Effector memory CD4-positive, alpha-beta T cell (primary cell): ENCODE measurements around the gene NGF.
"Not testable (repeated sequence)": the region's sequence is repeated elsewhere in the genome, so short reads cannot be mapped to it uniquely, and the experiment has no call there.

Source experiments
- DNase-seq, 3 donors: peaks; one replicate each; pipeline ENCODE4 v3.0.0-alpha.2; 2020
- H3K27ac ChIP-seq: 2 replicates; pipeline ENCODE4 v1.7.0; 2013; ENCODE audit warnings: mild to moderate bottlenecking, low read length, moderate library complexity; ENCODE audit not compliant: insufficient read depth, poor library complexity, severe bottlenecking
- H3K27me3 ChIP-seq: replicated peaks from 2 replicates; pipeline ENCODE4 v1.7.0; 2013; ENCODE audit warnings: mild to moderate bottlenecking, low read length; ENCODE audit not compliant: insufficient read depth, control insufficient read depth, poor library complexity, severe bottlenecking
- H3K36me3 ChIP-seq: 2 replicates; pipeline ENCODE4 v1.7.0; 2013; ENCODE audit warnings: mild to moderate bottlenecking, low read length, moderate library complexity; ENCODE audit not compliant: control insufficient read depth, insufficient read depth
- H3K4me1 ChIP-seq: 2 replicates; pipeline ENCODE4 v1.7.0; 2013; ENCODE audit warnings: low read length, mild to moderate bottlenecking; ENCODE audit not compliant: control insufficient read depth, insufficient read depth, poor library complexity, severe bottlenecking
- H3K4me3 ChIP-seq: 2 replicates; pipeline ENCODE4 v1.7.0; 2013; ENCODE audit warnings: low read length, low read depth, mild to moderate bottlenecking; ENCODE audit not compliant: insufficient read depth, poor library complexity, severe bottlenecking
- H3K9me3 ChIP-seq: 2 replicates; pipeline ENCODE4 v1.7.0; 2013; ENCODE audit warnings: mild to moderate bottlenecking, low read length, moderate library complexity; ENCODE audit not compliant: control insufficient read depth

Gene NGF

DNA sequence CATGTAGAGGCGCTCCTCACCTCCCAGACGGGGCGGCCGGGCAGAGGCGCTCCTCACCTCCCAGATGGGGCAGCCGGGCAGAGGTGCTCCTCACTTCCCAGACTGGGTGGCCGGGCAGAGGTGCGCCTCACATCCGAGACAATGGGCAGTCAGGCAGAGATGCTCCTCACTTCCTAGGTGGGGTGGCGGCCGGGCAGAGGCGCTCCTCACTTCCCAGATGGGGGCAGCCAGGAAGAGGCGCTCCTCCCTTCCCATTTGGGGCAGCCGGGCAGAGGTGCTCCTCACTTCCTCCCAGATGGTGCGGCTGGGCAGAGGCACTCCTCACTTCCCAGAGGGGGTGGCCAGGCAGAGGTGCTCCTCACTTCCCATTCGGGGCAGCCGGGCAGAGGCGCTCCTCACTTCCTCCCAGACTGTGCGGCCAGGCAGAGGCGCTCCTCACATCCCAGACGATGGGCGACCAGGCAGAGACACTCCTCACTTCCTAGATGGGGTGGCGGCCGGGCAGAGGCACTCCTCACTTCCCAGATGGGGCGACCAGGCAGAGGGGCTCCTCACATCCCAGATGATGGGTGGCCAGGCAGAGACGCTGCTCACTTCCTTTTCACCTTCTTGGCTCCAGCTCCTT, 22.6 kb upstream of the NGF start:
- H3K27me3 ChIP-seq, H3K4me1 ChIP-seq, H3K27ac ChIP-seq, H3K9me3 ChIP-seq, DNase-seq, H3K4me3 ChIP-seq, H3K36me3 ChIP-seq: not testable (repeated sequence)

- not testable (repeated sequence) for H3K9me3 ChIP-seq, H3K4me3 ChIP-seq, H3K36me3 ChIP-seq, H3K27me3 ChIP-seq, H3K4me1 ChIP-seq, H3K27ac ChIP-seq, DNase-seq
These were observed 21.9 kb upstream of the NGF start for GRCh38 chr1:115359787-115360452.

DNA sequence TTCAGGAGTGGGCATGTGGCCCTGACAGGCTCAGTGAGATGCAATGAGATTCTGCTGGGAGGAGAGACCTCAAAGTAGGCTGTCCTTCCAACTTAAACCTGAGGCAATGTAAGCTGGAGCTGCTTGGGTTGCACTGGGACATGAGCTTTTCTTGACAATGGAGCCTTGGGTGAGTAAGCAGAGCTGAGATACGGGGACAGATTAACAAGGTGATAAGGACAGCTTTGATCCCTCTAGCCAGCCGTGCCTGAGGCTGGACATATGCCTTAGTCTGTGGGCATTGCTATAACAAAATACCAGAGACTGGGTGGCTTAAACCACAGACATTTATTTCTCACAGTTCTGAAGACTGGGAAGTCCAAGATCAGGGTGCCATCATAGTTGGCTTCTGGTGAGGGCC, 18.3 kb upstream of the NGF start:
- Histone ChIP-seq H3K27ac (no peak overlapping the region), H3K36me3 (no peaks in the 10 kb centered on the region), H3K4me3 (no peak overlapping the region), H3K27me3 (no peaks in the 10 kb centered on the region), H3K9me3 (no peaks in the 10 kb centered on the region), H3K4me1 (no peaks in the 10 kb centered on the region)
- no peak for DNase-seq

- Histone ChIP-seq H3K27me3 (no peaks in the 10 kb centered on the region), H3K27ac (no peak overlapping the region), H3K4me1 (no peaks in the 10 kb centered on the region), H3K4me3 (no peak overlapping the region), H3K9me3 (no peaks in the 10 kb centered on the region), H3K36me3 (no peaks in the 10 kb centered on the region)
- DNase-seq: no peak
These were observed 17.0 kb upstream of the NGF start for GRCh38 chr1:115355069-115355468.

GRCh38 chr1:115351143-115351542, 13.1 kb upstream of the NGF start:
- no peak overlapping the region for H3K27ac ChIP-seq
- no peaks in the 10 kb centered on the region for H3K27me3 ChIP-seq
- H3K4me3 ChIP-seq: no peak overlapping the region
- no peak for DNase-seq
- H3K4me1 ChIP-seq: no peaks in the 10 kb centered on the region
- H3K9me3 ChIP-seq: no peaks in the 10 kb centered on the region
- H3K36me3 ChIP-seq: no peaks in the 10 kb centered on the region

DNA sequence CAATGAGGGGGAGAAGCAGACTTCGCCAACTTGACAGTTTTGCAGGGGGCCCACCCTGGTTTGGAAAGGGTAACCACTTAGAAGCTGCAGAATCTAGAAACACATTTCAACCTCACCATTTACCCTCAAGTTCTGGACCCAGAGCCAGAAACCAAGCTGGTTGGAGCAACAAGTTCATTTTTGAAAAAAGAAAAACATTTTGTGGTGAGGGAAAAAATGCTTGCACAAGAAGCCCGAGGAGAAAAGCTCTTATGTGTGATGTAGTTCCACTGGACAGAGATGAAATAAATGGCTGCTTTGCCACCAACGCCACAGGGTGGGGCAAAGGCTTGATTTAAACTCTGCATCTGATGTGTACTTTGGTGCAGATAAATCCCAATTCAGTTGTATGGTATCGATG, 10.6 kb upstream of the NGF start:
- H3K27me3 ChIP-seq: no peaks in the 10 kb centered on the region
- no peaks in the 10 kb centered on the region for H3K36me3 ChIP-seq
- DNase-seq: no peak
- H3K27ac ChIP-seq: no peak overlapping the region
- no peak overlapping the region for H3K4me3 ChIP-seq
- H3K4me1 ChIP-seq: no peaks in the 10 kb centered on the region
- no peaks in the 10 kb centered on the region for H3K9me3 ChIP-seq

- DNase-seq: no peak
- Histone ChIP-seq H3K4me3 (no peak overlapping the region), H3K36me3 (no peaks in the 10 kb centered on the region), H3K27ac (no peak overlapping the region), H3K9me3 (no peaks in the 10 kb centered on the region), H3K27me3 (no peaks in the 10 kb centered on the region), H3K4me1 (no peaks in the 10 kb centered on the region)
These were observed 9.2 kb upstream of the NGF start for GRCh38 chr1:115347282-115347681.

- no peaks in the 10 kb centered on the region for H3K27me3 ChIP-seq
- no peaks in the 10 kb centered on the region for H3K9me3 ChIP-seq
- no peak overlapping the region for H3K27ac ChIP-seq
- no peak for DNase-seq
- no peak overlapping the region for H3K4me3 ChIP-seq
- no peaks in the 10 kb centered on the region for H3K36me3 ChIP-seq
- H3K4me1 ChIP-seq: no peaks in the 10 kb centered on the region
These were observed 5.2 kb upstream of the NGF start for GRCh38 chr1:115343200-115343737.

- no peaks in the 10 kb centered on the region for H3K27me3 ChIP-seq
- no peak overlapping the region for H3K4me3 ChIP-seq
- DNase-seq: no peak
- no peaks in the 10 kb centered on the region for H3K4me1 ChIP-seq
- no peak overlapping the region for H3K27ac ChIP-seq
- no peaks in the 10 kb centered on the region for H3K36me3 ChIP-seq
- H3K9me3 ChIP-seq: no peaks in the 10 kb centered on the region
These were observed 3.9 kb upstream of the NGF start for GRCh38 chr1:115341948-115342347.

DNA sequence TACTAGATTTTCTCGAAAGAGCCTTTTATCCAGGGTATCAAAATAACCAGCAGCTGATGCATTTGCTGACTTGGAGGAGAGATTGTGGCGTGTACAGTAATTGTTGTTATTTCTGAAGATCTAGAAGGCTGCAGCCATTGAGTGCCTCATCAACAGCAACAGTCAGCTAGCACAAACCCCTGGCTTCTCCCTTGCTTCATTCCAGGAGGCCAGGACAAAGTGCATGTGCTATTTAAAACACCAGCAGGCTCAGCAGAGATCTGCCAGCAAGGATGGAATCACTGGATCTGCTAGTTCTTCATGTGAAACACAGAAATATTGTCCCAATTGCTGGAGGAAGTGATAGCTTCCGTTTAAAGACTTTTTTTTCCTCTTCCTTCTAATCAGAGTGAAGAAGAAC, 2.8 kb upstream of the NGF start:
- Histone ChIP-seq H3K27ac (no peak overlapping the region), H3K4me3 (no peak overlapping the region), H3K27me3 (no peaks in the 10 kb centered on the region), H3K36me3 (no peaks in the 10 kb centered on the region), H3K9me3 (no peaks in the 10 kb centered on the region), H3K4me1 (no peaks in the 10 kb centered on the region)
- DNase-seq: no peak
